GM18517 (cell line): ENCODE measurements around the gene RAB11FIP2.

Experiments used
- ATAC-seq: cut with Tn5 transposase; IDR thresholded peaks from one replicate; pipeline ENCODE4 v1.9.1; 2021; ENCODE audit warnings: mild to moderate bottlenecking, moderate library complexity; ENCODE audit not compliant: unreplicated experiment

RAB11FIP2 gene

GRCh38 chr10:117987244-117987909 is 59.4 kb downstream of the RAB11FIP2 start:
- ATAC-seq = no peak

- ATAC-seq = no peak
Observed at GRCh38 chr10:117983961-117984360, 62.8 kb downstream of the RAB11FIP2 start.

DNA sequence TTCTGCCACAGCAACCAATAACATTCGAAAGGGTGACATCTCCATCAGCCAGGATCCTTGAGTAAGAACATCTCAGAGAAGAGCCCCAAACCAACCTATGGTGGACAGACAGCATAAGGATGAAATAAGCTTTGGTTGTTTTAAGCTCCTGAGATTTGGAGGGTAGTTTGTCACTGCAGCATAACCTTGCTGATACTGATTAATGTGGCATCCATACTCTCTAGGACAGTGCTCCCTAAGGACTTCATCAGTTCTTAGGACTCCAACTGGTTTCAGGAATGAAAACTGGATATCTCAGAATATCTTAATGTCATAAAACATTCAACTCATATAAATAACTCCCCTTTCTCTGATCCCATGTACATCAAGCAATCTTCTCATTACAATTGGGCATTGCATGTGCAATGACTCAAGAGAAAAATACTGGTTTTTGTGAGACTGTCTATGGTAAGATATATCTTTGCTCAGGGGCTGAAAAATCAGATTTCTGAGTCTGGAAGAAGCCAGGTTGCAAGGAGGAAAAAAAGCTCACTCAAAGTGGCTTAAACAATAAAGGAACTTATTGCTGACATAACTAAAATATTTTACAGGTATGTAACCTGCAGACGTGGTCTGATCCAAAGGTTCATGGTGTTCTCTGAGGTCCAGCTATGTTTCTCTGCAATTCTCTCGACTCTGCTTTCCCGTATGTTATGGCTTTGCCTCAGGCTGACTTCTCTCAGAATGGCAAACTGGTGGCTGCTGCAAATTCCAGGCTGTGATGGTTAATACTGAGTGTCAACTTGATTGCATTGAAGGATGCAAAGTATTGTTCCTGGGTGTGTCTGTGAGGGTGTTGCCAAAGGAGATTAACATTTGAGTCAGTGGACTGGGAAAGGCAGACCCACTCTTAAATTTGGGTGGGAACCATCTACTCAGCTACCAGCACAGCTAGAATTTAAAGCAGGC is 65.7 kb downstream of the RAB11FIP2 start:
- no peak for ATAC-seq

- no peak for ATAC-seq
Observed at GRCh38 chr10:117980216-117980615, 66.5 kb downstream of the RAB11FIP2 start.

- no peak for ATAC-seq
Observed at GRCh38 chr10:117972168-117972837, 74.4 kb downstream of the RAB11FIP2 start.

GRCh38 chr10:117970962-117971361 is 75.8 kb downstream of the RAB11FIP2 start:
- ATAC-seq = no peak

GRCh38 chr10:117969592-117969991 is 77.1 kb downstream of the RAB11FIP2 start:
- ATAC-seq = no peak

DNA sequence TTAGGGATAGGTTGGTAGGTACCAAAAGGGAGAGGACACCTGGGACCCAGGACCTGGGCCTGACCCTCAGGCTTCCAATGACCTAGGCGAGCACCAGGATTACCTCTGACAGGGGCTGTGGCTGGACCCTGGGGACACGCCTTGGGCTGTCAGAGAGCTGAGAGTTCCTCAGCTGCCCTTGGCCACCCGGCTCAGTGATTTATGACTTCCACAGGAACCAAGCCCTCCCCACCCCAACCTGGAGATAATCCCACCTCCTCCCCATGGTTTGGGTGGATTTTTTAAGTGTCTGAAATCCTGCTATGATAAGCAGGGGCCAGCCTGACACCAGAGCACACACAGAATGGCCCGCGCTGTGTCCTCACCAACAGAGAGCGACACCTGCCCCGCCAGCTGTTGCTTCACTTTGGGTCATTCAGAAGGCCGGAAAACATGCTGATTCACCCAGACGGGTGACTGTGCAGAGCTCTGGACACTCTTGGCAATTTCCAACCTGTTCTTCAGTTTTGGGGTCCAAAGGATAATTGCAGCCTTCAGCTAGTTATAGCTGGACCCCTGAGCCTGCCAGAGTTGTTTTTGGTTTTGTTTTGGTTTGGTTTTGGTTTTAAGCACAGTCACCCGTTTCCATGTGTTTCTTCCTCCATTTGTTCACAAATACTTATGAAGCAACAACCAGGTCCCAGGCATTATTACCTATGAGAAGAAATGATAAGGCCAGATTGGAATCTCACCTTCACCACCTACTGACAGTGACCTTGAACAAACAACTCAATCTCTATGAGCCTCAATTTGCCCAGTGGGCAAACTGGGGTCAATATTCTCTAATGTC is 78.2 kb downstream of the RAB11FIP2 start:
- ATAC-seq = no peak

DNA sequence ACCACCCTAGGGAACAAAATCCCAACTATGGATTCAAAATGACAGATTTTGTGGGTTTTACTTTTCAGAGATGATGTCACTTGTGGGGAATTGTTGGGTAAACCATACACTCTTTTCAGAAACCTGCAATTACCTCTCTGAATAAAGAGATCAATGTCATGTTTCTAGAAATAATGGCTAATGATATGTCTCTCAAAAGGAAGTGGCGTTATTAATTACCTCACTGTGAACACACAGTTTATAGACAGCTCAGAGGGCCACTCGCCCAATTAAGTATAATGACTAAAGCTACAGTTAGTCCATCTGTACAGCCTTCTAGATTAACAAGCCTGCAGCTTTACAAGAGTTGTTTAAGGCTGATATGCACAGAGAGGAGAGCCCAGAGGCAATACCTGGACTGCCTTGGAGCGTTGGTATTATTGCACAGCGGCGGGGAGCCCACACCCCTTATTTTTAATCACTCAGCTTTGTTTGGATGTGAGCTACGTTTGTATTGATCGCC is 79.5 kb downstream of the RAB11FIP2 start:
- ATAC-seq = no peak

DNA sequence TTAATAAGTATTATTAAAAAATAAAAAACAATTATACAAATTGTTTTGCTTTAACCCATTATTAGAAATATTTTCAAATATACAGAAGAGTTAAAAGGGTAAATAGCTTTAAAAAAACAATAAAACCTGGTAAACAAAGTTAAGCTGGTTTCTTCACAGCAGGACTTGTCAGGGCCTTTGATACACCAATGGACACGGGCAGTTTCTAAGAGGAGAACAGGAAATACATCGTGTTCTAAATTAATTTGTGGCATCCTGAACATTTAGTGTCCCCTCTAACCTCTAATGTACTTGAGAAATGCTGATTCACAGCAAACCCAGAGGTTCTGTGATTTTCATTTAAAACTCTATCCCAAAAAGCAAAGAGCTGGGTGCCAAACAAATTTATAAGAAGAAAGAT is 80.8 kb downstream of the RAB11FIP2 start:
- ATAC-seq = no peak

DNA sequence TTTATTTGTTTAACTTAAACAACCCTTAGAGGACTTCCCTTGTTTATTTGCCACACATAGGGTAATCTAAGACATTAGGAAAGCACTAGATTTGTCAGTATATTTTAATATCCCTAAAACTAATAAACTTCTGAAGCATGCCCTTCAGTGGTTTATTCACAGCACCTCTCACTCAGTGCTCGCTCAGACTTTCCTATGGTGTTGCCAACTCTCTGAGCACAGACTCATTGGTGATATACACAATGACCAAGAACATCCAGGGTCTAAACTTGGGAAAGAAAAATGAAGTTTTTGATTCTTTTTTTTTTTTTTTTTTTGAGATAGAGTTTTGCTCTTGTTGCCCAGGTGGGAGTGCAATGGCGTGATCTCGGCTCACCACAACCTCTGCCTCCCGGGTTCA is 82.2 kb downstream of the RAB11FIP2 start:
- no peak for ATAC-seq

- no peak for ATAC-seq
Observed at GRCh38 chr10:117960345-117960935, 86.3 kb downstream of the RAB11FIP2 start.

DNA sequence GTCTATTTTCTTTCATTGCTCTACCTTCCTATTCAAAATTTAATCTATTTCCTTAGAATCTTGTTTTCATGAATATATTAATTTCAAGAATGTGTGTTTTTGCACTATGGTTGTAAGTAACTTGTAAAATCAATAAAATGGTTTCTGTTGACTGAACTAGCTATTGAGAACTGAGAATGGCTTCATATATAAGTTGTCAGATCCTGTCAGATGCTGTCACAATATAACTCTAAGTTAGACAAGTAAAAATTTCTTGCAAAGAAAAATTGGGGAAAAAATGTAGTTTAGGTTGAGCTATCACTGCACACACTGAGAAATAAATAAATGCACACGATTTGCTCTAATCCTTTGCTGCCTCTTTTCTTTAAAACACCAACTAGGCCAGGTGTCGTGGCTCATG is 89.8 kb downstream of the RAB11FIP2 start:
- no peak for ATAC-seq

DNA sequence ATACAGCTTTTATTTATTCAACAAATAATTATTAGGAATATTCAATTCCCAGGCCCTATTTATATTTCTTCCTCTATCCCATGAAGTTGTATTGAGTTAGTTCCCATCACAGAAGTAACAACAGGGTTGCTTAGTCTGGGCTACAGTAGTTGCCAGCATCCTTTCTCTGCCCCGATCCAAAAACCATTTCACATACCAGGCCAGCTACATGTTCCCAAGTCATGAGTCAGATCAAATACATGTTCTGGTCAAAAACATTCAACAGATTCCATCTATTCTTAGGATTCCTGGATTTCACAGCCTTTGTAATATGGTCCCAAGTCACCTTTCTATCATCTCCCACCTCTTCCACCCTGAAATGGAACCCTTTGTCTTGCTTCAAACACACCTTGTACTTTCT is 91.6 kb downstream of the RAB11FIP2 start:
- ATAC-seq = no peak
